HG02798 (cell line): Measurements from ENCODE around the gene FAM174C.

Experiments
- ATAC-seq: cut with Tn5 transposase; IDR thresholded peaks from one replicate; pipeline ENCODE4 v1.9.1; 2021; ENCODE audit warnings: mild to moderate bottlenecking; ENCODE audit not compliant: unreplicated experiment, poor library complexity

Gene FAM174C

GRCh38 chr19:1283917-1284292, 8.6 kb downstream of the FAM174C start:
- no peak for ATAC-seq

GRCh38 chr19:1284293-1284978, 9.1 kb downstream of the FAM174C start:
- ATAC-seq = no peak

- no peak for ATAC-seq
Observed at GRCh38 chr19:1284979-1285736, 9.8 kb downstream of the FAM174C start.

GRCh38 chr19:1285737-1286360, 10.5 kb downstream of the FAM174C start, which contains the start of gene EFNA2:
Gene EFNA2 (plus strand): TSS chr19:1285873. CDS start chr19:1286169, 296 bp downstream.
- ATAC-seq = no peak

GRCh38 chr19:1286487-1287353, 11.4 kb downstream of the FAM174C start:
- ATAC-seq = no peak

- no peak for ATAC-seq
Observed at GRCh38 chr19:1287354-1288225, 12.3 kb downstream of the FAM174C start.

GRCh38 chr19:1288226-1288612, 12.9 kb downstream of the FAM174C start:
- no peak for ATAC-seq

GRCh38 chr19:1288833-1289685, 13.7 kb downstream of the FAM174C start:
- ATAC-seq = no peak

- ATAC-seq = no peak
Observed at GRCh38 chr19:1289686-1290025, 14.3 kb downstream of the FAM174C start.

- ATAC-seq = no peak
Observed at GRCh38 chr19:1290196-1290702, 14.9 kb downstream of the FAM174C start.

GRCh38 chr19:1290703-1291651, 15.6 kb downstream of the FAM174C start:
- ATAC-seq = no peak

- no peak for ATAC-seq
Observed at GRCh38 chr19:1291761-1292418, 16.6 kb downstream of the FAM174C start.

GRCh38 chr19:1292419-1293151, 17.3 kb downstream of the FAM174C start:
- ATAC-seq = no peak

- ATAC-seq = no peak
Observed at GRCh38 chr19:1293782-1294604, 18.7 kb downstream of the FAM174C start.

GRCh38 chr19:1294688-1295087, 19.4 kb downstream of the FAM174C start:
- no peak for ATAC-seq
